Measurements from ENCODE around the gene GFOD1. TPM values are rescaled to one million over a fixed set of nuclear protein-coding genes. Genes with fewer than 3 reads are reported as not detected.
A peak's percentile ranks its signal among the peaks of the same experiment; 100 is the strongest.

Gene GFOD1
- total RNA-seq, 4 donors from 2014 or later = 16.1 to 30.7 (median 22.9) TPM

- H3K36me3 ChIP-seq = no peaks in the 10 kb centered on the region
- no peaks in the 10 kb centered on the region for H3K27me3 ChIP-seq
- peaks cover 16 to 73% (median 38%) of the 10 kb centered on the region in 3 donors for H3K4me1 ChIP-seq
- TF ChIP-seq POLR2A (IDR thresholded peaks at IDR 0.05) = no peak
- TF ChIP-seq, protein P1, sequence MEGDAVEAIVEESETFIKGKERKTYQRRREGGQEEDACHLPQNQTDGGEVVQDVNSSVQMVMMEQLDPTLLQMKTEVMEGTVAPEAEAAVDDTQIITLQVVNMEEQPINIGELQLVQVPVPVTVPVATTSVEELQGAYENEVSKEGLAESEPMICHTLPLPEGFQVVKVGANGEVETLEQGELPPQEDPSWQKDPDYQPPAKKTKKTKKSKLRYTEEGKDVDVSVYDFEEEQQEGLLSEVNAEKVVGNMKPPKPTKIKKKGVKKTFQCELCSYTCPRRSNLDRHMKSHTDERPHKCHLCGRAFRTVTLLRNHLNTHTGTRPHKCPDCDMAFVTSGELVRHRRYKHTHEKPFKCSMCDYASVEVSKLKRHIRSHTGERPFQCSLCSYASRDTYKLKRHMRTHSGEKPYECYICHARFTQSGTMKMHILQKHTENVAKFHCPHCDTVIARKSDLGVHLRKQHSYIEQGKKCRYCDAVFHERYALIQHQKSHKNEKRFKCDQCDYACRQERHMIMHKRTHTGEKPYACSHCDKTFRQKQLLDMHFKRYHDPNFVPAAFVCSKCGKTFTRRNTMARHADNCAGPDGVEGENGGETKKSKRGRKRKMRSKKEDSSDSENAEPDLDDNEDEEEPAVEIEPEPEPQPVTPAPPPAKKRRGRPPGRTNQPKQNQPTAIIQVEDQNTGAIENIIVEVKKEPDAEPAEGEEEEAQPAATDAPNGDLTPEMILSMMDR (IDR thresholded peaks at IDR 0.05) = no peak
- H3K4me3 ChIP-seq = no peak overlapping the region
- WGBS, 2 donors = 64 to 69% methylated on average over 11 to 12 of the region's 12 CpGs
- intact Hi-C loops (cut with DNase I) = no loop called here
- H3K9me3 ChIP-seq = no peaks in the 10 kb centered on the region
- peak overlapping the region; percentile 62 to 90 (median 78) for H3K27ac ChIP-seq
- DNase-seq = no peak
Observed at GRCh38 chr6:13407709-13408695, 79.4 kb downstream of the GFOD1 start.

DNA sequence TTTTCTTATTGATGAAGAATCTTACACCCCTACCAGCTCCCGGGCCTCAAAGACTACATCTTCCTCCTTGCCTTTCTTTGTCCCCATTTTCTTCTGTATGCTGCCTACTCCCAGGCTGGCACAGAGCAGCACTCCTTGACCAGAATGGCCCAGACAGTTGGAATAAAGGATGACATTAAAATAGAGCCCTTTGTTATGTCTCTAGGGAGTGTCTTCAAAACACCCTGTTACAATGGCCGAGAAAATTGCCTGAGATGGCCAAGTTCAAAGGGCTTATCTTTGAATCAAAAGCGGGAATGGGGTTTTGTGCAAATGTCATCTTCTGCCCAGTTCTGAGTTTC is 80.1 kb downstream of the GFOD1 start:
- H3K4me1 ChIP-seq = peaks cover 16 to 73% (median 36%) of the 10 kb centered on the region in 3 donors
- no peak for TF ChIP-seq POLR2A (IDR thresholded peaks at IDR 0.05)
- TF ChIP-seq, protein P1 (IDR thresholded peaks at IDR 0.05) = no peak
- H3K36me3 ChIP-seq = no peaks in the 10 kb centered on the region
- no peak for DNase-seq
- H3K9me3 ChIP-seq = no peaks in the 10 kb centered on the region
- WGBS, 2 donors = 62 to 72% methylated on average over 3 of the region's 3 CpGs
- no peak overlapping the region for H3K4me3 ChIP-seq
- peak overlapping the region; percentile 62 to 90 (median 78) for H3K27ac ChIP-seq
- intact Hi-C loops (cut with DNase I) = no loop called here
- H3K27me3 ChIP-seq = no peaks in the 10 kb centered on the region

- 100% methylated on average over 1 of the region's 1 CpG; no CpG with 5 or more reads in 1 of the 2 donors for WGBS, 2 donors
- no peak for DNase-seq
- Histone ChIP-seq H3K27ac (peak overlapping the region; percentile 62 to 90 (median 78)), H3K9me3 (no peaks in the 10 kb centered on the region), H3K36me3 (no peaks in the 10 kb centered on the region), H3K4me3 (no peak overlapping the region), H3K4me1 (peaks cover 16 to 71% (median 36%) of the 10 kb centered on the region in 3 donors), H3K27me3 (no peaks in the 10 kb centered on the region)
- TF ChIP-seq, protein P1 (IDR thresholded peaks at IDR 0.05) = no peak
- TF ChIP-seq POLR2A (IDR thresholded peaks at IDR 0.05) = no peak
- intact Hi-C loops (cut with DNase I) = no loop called here
Observed at GRCh38 chr6:13406781-13407180, 80.6 kb downstream of the GFOD1 start.

DNA sequence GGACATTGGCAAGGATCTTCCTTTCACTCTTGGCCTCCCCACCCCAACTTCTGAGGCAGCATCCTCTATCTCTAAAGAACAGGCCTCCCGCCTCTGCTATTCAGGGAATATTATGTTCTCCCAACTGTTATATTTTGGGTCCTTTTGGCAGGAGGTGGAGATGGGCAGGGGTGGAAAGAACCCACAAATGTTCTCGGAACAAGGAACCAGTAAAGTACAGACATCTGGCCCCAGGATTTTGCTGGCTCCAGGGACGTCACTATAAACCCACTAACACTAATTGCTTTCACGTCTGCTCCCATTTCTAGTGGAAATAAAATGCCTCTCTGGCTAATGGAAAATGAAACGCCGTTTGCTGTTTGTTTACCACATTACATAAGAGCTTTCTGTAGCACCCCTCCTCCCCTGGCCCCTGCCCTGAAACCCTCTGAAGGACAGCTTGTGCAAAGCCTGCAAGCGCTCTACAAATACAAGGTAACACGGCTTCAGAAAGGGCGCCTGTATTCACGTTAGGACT is 81.4 kb downstream of the GFOD1 start:
- H3K4me3 ChIP-seq = no peak overlapping the region
- H3K4me1 ChIP-seq = peaks cover 16 to 64% (median 36%) of the 10 kb centered on the region in 3 donors
- 67 to 73% methylated on average over 9 to 10 of the region's 10 CpGs for WGBS, 2 donors
- no peaks in the 10 kb centered on the region for H3K27me3 ChIP-seq
- intact Hi-C loops (cut with DNase I) = no loop called here
- no peaks in the 10 kb centered on the region for H3K36me3 ChIP-seq
- DNase-seq = no peak
- TF ChIP-seq, protein P1 (IDR thresholded peaks at IDR 0.05) = no peak
- TF ChIP-seq POLR2A (IDR thresholded peaks at IDR 0.05) = no peak
- H3K27ac ChIP-seq = peak overlapping the region; percentile 62 to 90 (median 78)
- H3K9me3 ChIP-seq = no peaks in the 10 kb centered on the region

DNA sequence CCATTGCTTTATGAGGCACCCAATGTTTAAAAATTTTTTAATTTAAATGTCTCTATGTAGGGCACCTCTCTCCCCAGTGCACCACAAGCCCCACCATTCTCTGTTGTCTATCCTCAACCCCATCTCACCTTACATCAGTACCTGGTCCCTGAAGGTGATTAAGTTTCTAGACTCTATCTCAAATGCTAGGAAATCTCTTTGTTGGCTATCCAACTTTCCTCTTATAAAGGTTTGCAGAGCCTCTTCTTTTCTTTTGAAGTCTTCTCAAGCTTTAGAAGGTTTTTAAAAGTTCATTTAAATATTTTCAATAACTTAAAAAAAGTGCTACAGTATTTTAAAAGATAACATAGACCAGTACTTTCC is 82.5 kb downstream of the GFOD1 start:
- no peaks in the 10 kb centered on the region for H3K9me3 ChIP-seq
- intact Hi-C loops (cut with DNase I) = no loop called here
- TF ChIP-seq, protein P1 (IDR thresholded peaks at IDR 0.05) = no peak
- TF ChIP-seq POLR2A (IDR thresholded peaks at IDR 0.05) = no peak
- H3K4me1 ChIP-seq = peaks cover 16 to 72% (median 36%) of the 10 kb centered on the region in 3 donors
- no peak for DNase-seq
- peak overlapping the region; percentile 27 to 90 (median 74) for H3K27ac ChIP-seq
- H3K36me3 ChIP-seq = no peaks in the 10 kb centered on the region
- H3K4me3 ChIP-seq = no peak overlapping the region
- no peaks in the 10 kb centered on the region for H3K27me3 ChIP-seq

All from esophagus squamous epithelium (tissue), 5 donors.